ENCODE results near the gene GPSM1.

The GPSM1 gene

DNA sequence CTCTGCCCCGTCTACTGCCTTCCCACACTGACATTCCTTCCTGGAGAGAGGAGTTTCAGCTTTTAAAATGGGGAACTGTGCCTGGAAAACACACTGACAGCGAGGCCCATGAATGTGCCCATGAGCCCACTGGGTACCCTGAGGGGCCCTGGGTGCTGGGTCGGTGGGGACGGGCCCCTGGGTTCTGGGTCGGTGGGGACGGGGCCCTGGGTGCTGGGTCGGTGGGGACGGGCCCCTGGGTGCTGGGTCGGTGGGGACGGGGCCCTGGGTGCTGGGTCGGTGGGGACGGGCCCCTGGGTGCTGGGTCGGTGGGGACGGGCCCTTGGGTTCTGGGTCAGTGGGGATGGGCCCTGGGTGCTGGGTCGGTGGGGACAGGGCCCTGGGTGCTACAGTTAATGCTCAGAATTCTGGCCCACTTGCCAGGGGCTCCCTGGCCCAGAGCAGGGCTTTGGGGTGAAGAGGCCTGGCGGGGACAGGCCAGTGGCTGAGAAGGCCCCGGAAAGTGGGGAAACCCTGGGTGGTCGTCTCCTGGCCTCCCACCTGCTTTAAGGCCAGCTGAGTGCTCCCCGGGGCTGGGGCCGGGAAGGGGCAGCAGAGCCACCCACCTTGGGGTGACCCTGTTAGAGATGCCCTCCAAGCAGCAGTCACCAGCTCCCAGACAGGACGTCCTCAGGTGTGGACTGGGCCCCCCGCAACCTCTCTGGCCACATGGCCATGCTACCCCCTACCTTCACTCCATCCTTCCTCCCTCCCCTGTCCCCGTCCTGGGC, 2.5 kb downstream of the GPSM1 start:
- Histone ChIP-seq H3K36me3 (replicated peaks) (no peaks in the 10 kb centered on the region), H3K4me3 (ENCODE audit: low read depth, low read length) (peak overlapping the region; percentile 73), H3K27me3 (replicated peaks) (no peaks in the 10 kb centered on the region), H3K27ac (no peak overlapping the region)
- in situ Hi-C loops (cut with HindIII; ENCODE audit: low pct_ligation_motif_present, low sequenced_read_pairs), result no loop called here
- TF ChIP-seq, protein P1, sequence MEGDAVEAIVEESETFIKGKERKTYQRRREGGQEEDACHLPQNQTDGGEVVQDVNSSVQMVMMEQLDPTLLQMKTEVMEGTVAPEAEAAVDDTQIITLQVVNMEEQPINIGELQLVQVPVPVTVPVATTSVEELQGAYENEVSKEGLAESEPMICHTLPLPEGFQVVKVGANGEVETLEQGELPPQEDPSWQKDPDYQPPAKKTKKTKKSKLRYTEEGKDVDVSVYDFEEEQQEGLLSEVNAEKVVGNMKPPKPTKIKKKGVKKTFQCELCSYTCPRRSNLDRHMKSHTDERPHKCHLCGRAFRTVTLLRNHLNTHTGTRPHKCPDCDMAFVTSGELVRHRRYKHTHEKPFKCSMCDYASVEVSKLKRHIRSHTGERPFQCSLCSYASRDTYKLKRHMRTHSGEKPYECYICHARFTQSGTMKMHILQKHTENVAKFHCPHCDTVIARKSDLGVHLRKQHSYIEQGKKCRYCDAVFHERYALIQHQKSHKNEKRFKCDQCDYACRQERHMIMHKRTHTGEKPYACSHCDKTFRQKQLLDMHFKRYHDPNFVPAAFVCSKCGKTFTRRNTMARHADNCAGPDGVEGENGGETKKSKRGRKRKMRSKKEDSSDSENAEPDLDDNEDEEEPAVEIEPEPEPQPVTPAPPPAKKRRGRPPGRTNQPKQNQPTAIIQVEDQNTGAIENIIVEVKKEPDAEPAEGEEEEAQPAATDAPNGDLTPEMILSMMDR (IDR thresholded peaks at IDR 0.05; ENCODE audit: low read depth, low read length, missing control alignments), result no peak
- no peak for DNase-seq

DNA sequence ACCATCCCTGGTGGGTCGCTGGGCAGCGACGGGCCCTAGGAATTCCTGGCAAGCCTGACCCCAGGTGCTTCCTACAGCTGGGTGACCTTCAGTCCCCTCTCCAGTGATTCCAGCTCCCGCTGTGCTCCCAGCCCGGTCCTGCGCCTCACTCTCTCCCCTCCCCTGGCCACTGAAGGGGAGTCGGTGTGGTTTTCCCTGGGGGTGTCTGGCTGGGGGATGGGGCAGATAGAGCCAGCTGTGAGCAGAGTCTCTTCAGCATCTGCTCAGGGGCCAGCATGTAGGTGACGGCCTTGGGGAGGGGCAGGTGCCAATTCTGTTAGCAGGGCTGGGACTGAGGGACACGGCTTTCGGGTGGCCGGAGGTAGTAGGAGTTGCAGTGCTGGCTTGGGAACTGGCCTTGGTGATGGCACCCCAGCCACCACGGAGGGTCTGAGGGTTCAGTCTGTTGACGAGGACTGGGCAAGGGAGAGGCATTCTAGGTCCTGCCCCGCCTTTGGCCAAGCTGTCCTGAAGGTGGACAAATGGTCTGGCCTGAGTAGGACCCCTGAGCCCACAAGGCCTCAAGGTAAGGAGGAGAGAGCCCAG, 3.2 kb downstream of the GPSM1 start:
- in situ Hi-C loops (cut with HindIII; ENCODE audit: low pct_ligation_motif_present, low sequenced_read_pairs), result no loop called here
- Histone ChIP-seq H3K27me3 (replicated peaks) (no peaks in the 10 kb centered on the region), H3K36me3 (replicated peaks) (no peaks in the 10 kb centered on the region), H3K27ac (no peak overlapping the region), H3K4me3 (ENCODE audit: low read depth, low read length) (no peak overlapping the region)
- DNase-seq, result no peak
- TF ChIP-seq, protein P1 (IDR thresholded peaks at IDR 0.05; ENCODE audit: low read depth, low read length, missing control alignments), result no peak

DNA sequence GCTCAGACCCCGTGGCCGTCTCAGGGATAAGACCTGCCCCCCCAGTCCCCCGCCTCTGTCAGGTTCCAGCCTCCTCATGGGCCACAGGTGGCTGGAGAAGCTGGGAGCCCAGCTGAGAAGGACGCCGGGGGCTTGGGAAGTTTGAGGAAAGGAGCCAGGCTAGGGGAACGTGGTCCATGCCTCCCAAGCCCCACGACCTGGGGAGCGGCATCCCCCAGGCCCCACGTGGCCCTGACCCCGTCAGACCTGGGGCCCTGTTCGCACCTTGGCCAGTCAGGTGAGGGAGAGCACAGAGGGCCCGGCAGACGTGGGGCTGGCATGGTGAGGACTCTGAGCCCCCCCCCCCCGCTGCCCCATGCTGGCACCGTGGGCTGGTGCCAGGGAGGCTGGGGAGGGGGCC, 3.7 kb downstream of the GPSM1 start:
- TF ChIP-seq, protein P1 (IDR thresholded peaks at IDR 0.05; ENCODE audit: low read depth, low read length, missing control alignments), result no peak
- Histone ChIP-seq H3K27ac (no peak overlapping the region), H3K27me3 (replicated peaks) (no peaks in the 10 kb centered on the region), H3K36me3 (replicated peaks) (no peaks in the 10 kb centered on the region), H3K4me3 (ENCODE audit: low read depth, low read length) (no peak overlapping the region)
- no peak for DNase-seq
- in situ Hi-C loops (cut with HindIII; ENCODE audit: low pct_ligation_motif_present, low sequenced_read_pairs), result no loop called here

DNA sequence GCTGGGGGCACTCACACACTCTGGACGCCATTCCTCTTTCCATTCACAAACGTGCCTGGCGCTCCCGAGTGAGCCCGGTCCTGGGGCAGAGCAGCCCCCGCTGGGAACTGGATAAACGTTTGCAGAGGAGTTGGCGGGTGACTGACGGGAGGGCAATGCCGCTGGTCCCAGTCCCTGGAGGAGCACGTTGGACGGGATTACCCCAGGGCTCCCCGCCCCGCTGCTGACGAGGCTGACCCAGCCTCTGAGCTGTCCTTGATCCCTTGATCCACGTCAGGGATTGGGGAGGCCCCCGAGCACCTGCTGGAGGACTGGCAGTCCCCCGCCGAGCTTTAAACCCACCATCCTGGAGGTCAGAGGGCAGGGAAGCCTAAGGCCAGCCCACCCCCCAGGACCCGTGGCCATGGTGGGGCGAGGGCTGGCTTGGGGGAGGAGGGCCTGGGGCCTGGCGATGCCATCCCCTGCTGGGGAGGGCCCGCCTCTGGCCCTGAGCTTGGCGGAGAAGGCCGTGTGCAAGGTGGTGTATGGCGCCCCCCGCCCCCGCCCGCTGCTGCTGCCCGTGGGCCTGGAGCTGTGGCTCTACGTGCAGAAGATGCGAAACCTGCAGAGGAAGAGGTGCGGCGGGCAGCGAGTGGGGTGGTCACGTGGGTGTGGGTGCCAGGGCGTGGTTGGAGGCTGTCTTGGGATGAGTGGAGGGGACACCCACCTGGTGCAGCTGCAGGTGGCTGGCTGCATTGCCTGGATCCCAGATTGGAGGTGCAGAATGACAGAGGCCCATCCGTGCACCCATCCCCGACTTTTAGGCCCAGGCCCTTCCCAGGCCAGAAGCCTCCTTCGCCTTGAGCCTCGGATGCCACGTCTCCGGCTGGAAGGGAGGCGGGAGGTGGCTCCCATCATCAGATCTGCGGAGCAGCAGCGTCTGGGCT, 4.5 kb downstream of the GPSM1 start:
- peaks cover 7% of the 10 kb centered on the region for H3K36me3 ChIP-seq (replicated peaks)
- H3K4me3 ChIP-seq (ENCODE audit: low read depth, low read length), result no peak overlapping the region
- H3K27me3 ChIP-seq (replicated peaks), result no peaks in the 10 kb centered on the region
- H3K27ac ChIP-seq, result no peak overlapping the region
- TF ChIP-seq, protein P1 (IDR thresholded peaks at IDR 0.05; ENCODE audit: low read depth, low read length, missing control alignments), result no peak
- in situ Hi-C loops (cut with HindIII; ENCODE audit: low pct_ligation_motif_present, low sequenced_read_pairs), result no loop called here
- no peak for DNase-seq

DNA sequence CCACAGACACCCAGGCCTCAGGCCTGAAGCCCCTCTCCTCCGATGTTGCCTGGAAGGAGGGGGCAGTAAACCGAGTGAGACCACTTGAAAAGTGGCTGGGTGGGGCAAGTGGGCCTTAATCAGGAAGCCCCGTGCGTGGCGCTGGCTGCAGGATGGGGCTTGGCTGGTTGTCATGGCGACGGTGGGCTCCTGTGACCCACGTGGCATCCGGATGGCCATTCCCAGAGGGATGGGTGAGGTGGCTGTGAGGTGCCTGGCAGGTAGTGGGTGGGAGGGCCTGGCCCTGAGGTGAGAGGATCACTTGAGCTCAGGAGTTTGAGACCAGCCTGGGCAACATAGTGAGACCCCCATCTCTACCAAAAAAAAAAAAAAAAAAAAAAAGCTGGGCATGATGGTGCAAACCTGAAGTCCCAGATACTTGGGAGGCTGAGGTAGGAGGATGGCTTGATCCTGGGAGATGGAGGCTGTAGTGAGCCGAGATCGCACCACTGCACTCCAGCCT, 5.2 kb downstream of the GPSM1 start:
- H3K27me3 ChIP-seq (replicated peaks), result no peaks in the 10 kb centered on the region
- no peak overlapping the region for H3K4me3 ChIP-seq (ENCODE audit: low read depth, low read length)
- DNase-seq, result no peak
- in situ Hi-C loops (cut with HindIII; ENCODE audit: low pct_ligation_motif_present, low sequenced_read_pairs), result no loop called here
- H3K27ac ChIP-seq, result no peak overlapping the region
- TF ChIP-seq, protein P1 (IDR thresholded peaks at IDR 0.05; ENCODE audit: low read depth, low read length, missing control alignments), result no peak
- peaks cover 14% of the 10 kb centered on the region for H3K36me3 ChIP-seq (replicated peaks)
